HG03354 (cell line): Measurements from ENCODE around the gene ZSCAN23.
"Not testable (repeated sequence)": the region's sequence is repeated elsewhere in the genome, so short reads cannot be mapped to it uniquely, and the experiment has no call there.

Experiments used
- ATAC-seq: cut with Tn5 transposase; IDR thresholded peaks from one replicate; pipeline ENCODE4 v1.9.1; 2021; ENCODE audit warnings: mild to moderate bottlenecking; ENCODE audit not compliant: unreplicated experiment, poor library complexity, severe bottlenecking

Gene ZSCAN23

DNA sequence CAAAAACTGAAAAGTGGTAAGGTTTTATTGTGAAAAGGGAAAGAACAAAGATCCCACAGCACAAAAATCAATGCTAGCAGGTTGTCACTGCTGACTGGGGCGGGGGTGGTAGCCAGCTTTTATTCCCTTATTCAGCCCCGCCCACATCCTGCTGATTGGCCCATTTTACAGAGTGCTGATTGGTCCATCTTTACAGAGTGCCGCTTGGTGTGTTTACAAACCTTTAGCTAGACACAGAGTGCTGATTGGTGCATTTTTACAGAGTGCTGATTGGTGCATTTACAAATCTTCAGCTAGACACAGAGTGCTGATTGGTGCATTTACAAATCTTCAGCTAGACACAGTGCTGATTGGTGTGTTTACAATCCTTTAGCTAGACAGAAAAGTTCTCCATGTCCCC is 1.5 kb upstream of the ZSCAN23 start:
- not testable (repeated sequence) for ATAC-seq

GRCh38 chr6:28442586-28442985 is 705 bp downstream of the ZSCAN23 start:
- no peak for ATAC-seq

- ATAC-seq: no peak
Measured at GRCh38 chr6:28436404-28436803, 6.9 kb downstream of the ZSCAN23 start.

GRCh38 chr6:28433119-28433518 is 10.2 kb downstream of the ZSCAN23 start:
- ATAC-seq: no peak

- ATAC-seq: no peak
Measured at GRCh38 chr6:28429781-28430180, 13.5 kb downstream of the ZSCAN23 start.

GRCh38 chr6:28425944-28426541 is 17.2 kb downstream of the ZSCAN23 start:
- no peak for ATAC-seq

DNA sequence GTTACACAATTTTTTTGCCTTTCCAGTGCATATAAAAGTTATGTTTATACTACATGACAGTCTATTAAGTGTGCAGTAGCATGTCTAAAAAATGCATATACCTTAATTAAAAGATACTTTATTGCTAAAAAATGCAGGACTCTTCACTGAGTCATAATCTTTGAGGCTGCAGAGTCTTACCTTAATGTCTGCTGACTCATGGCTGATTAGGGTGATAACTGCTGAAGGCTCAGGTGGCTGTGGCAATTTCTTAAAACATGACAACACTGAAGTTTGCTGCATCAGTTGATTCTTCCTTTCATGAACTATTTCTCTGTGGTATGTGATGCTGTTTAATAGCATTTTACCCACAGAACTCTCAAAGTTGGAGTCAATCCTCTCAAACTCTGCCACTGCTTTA is 19.1 kb downstream of the ZSCAN23 start:
- no peak for ATAC-seq

GRCh38 chr6:28423546-28423945 is 19.7 kb downstream of the ZSCAN23 start:
- no peak for ATAC-seq

- no peak for ATAC-seq
Measured at GRCh38 chr6:28413681-28414080, 29.6 kb downstream of the ZSCAN23 start.

GRCh38 chr6:28410767-28411166 is 32.5 kb downstream of the ZSCAN23 start:
- no peak for ATAC-seq

- no peak for ATAC-seq
Measured at GRCh38 chr6:28408076-28408802, 35.1 kb downstream of the ZSCAN23 start.

GRCh38 chr6:28407401-28407800 is 35.9 kb downstream of the ZSCAN23 start:
- ATAC-seq: no peak

DNA sequence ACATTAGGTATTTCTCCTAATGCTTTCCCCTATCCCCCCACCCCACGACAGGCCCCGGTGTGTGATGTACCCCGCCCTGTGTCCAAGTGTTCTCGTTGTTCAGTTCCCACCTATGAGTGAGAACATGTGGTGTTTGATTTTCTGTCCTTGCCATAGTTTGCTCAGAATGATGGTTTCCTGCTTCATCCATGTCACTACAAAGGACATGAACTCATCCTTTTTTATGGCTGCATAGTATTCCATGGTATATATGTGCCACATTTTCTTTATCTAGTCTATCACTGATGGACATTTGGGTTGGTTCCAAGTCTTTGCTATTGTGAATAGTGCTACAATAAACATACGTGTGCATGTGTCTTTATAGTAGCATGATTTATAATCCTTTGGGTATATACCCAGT is 39.4 kb downstream of the ZSCAN23 start:
- ATAC-seq: not testable (repeated sequence)

DNA sequence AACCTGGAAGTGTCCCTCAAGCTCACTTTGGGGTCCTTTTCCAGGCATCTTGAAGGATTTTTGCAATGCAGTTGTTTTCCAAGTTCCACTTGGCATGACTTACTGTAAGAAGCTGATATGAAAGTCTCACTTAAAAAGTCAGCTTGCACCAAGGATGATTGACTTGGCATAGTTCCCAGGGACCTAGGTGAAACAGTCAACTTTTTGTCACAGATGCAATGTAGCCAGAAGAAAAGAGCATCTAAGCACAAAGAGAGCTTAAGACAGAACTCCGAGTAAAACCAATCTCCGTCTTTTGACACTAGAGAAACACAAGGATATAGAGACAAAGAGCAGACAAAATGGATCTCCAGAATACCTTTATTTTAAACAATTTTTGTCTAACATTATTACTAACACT is 41.1 kb downstream of the ZSCAN23 start:
- ATAC-seq: no peak

GRCh38 chr6:28401172-28401571 is 42.1 kb downstream of the ZSCAN23 start:
- ATAC-seq: no peak

GRCh38 chr6:28400122-28400451 is 43.2 kb downstream of the ZSCAN23 start:
- no peak for ATAC-seq

- ATAC-seq: peak; percentile 86
Measured at GRCh38 chr6:28399350-28400121, 43.8 kb downstream of the ZSCAN23 start, which contains the start of gene ZSCAN12. Gene ZSCAN12, minus strand, starts transcription at chr6:28399747. Its CDS starts 1,342 bp downstream, at chr6:28398405.

DNA sequence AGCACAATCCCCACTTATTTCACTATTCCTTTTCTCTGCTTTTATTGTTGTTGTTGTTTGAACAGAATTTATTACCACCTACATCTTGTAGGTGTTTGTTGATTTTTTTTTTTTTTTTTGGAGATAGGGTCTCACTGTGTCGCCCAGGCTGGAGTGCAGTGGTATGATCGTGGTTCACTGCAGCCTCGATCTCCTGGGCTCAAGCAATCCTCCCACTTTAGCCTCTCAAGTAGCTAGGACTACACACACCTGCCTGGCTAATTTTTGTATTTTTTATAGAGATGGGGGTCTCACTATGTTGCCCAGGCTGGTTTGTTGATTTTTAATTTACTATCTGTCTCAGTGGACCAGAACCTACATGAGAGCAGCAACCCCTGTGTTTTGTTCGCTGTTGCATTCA is 47.4 kb downstream of the ZSCAN23 start:
- ATAC-seq: no peak

GRCh38 chr6:28393912-28394662 is 49.2 kb downstream of the ZSCAN23 start:
- ATAC-seq: no peak

DNA sequence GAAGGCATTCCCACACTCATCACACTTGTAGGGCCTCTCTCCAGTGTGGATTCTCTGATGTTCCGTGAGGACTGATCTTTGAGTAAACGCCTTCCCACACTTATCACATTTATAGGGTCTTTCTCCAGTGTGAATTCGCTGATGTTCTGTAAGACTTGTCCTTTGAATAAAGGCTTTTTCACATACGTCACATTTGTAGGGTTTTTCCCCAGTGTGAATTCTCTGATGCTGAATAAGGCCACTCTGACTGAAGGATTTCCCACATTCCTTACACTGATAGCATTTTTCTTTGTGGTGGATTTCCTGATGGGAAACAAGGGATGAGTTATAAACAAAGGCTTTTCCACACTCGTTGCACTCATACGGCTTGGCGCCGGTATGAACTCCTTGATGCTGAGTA is 52.6 kb downstream of the ZSCAN23 start:
- ATAC-seq: no peak
